ENCODE results near the gene NRP2. TPM values are rescaled to one million over a fixed set of nuclear protein-coding genes. Genes with fewer than 3 reads are reported as not detected.

The NRP2 gene
- total RNA-seq, 4 donors from 2014 or later = 35.1 to 146 (median 63.9) TPM

GRCh38 chr2:205680903-205681302 lies 1.4 kb upstream of the NRP2 start:
- Histone ChIP-seq H3K36me3 (no peaks in the 10 kb centered on the region), H3K9me3 (no peaks in the 10 kb centered on the region), H3K4me3 (no peak overlapping the region), H3K4me1 (peaks cover 0 to 28% (median 8%) of the 10 kb centered on the region in 4 donors), H3K27ac (peak overlapping the region in 2 of 4 donors; percentile 12 to 95), H3K27me3 (peaks cover 46% of the 10 kb centered on the region)
- no peak for TF ChIP-seq CTCF (IDR thresholded peaks at IDR 0.05)
- no peak for TF ChIP-seq POLR2A (IDR thresholded peaks at IDR 0.05)
- TF ChIP-seq EP300 (IDR thresholded peaks at IDR 0.05; ENCODE audit: low read depth) = no peak
- TF ChIP-seq POLR2AphosphoS5 (IDR thresholded peaks at IDR 0.05) = no peak
- in situ Hi-C loops (cut with MboI; ENCODE audit: low pct_ligation_motif_present in 1 of 4, low pct_unique_long_range_greater_than_20kb in 1 of 4, low sequenced_read_pairs in 3 of 4) (no loop called here), intact Hi-C loops (cut with DNase I; ENCODE audit: low total_unique reads) (loop anchor here (10.0 kb wide), 2 partner anchors 54 to 84 kb away; no protein-coding TSS in a partner anchor)
- WGBS, 2 donors (ENCODE audit: low coverage in 1 of 2) = 67 to 100% methylated on average over 2 to 4 of the region's 4 CpGs
- DNase-seq = no peak

GRCh38 chr2:205681401-205682238 lies 681 bp upstream of the NRP2 start:
- TF ChIP-seq POLR2A (IDR thresholded peaks at IDR 0.05) (no peak), EP300 (IDR thresholded peaks at IDR 0.05; ENCODE audit: low read depth) (no peak), POLR2AphosphoS5 (IDR thresholded peaks at IDR 0.05) (no peak), CTCF (IDR thresholded peaks at IDR 0.05) (no peak)
- no peak for DNase-seq
- peak overlapping the region; percentile 82 to 95 (median 88) for H3K27ac ChIP-seq
- peaks cover 53% of the 10 kb centered on the region for H3K27me3 ChIP-seq
- H3K36me3 ChIP-seq = no peaks in the 10 kb centered on the region
- H3K4me3 ChIP-seq = peak overlapping the region; percentile 57 to 73 (median 58)
- H3K4me1 ChIP-seq = peaks cover 0 to 35% (median 9%) of the 10 kb centered on the region in 4 donors
- intact Hi-C loops (cut with DNase I; ENCODE audit: low total_unique reads) = loop anchor here (10.0 kb wide), 2 partner anchors 53 to 83 kb away; no protein-coding TSS in a partner anchor
- in situ Hi-C loops (cut with MboI; ENCODE audit: low pct_ligation_motif_present in 1 of 4, low pct_unique_long_range_greater_than_20kb in 1 of 4, low sequenced_read_pairs in 3 of 4) = no loop called here
- WGBS, 2 donors (ENCODE audit: low coverage in 1 of 2) = 9 to 27% methylated on average over 9 to 39 of the region's 49 CpGs
- H3K9me3 ChIP-seq = no peaks in the 10 kb centered on the region

- H3K4me3 ChIP-seq = peak overlapping the region; percentile 57 to 73 (median 58)
- no peaks in the 10 kb centered on the region for H3K9me3 ChIP-seq
- 9 to 14% methylated on average over 8 to 10 of the region's 10 CpGs for WGBS, 2 donors (ENCODE audit: low coverage in 1 of 2)
- H3K4me1 ChIP-seq = peaks cover 0 to 49% (median 9%) of the 10 kb centered on the region in 4 donors
- H3K27ac ChIP-seq = peak overlapping the region; percentile 82 to 95 (median 88)
- intact Hi-C loops (cut with DNase I; ENCODE audit: low total_unique reads) (loop anchor here (10.0 kb wide), 2 partner anchors 52 to 82 kb away; no protein-coding TSS in a partner anchor), in situ Hi-C loops (cut with MboI; ENCODE audit: low pct_ligation_motif_present in 1 of 4, low pct_unique_long_range_greater_than_20kb in 1 of 4, low sequenced_read_pairs in 3 of 4) (no loop called here)
- no peak for TF ChIP-seq POLR2AphosphoS5 (IDR thresholded peaks at IDR 0.05)
- TF ChIP-seq EP300 (IDR thresholded peaks at IDR 0.05; ENCODE audit: low read depth) = no peak
- no peak for TF ChIP-seq POLR2A (IDR thresholded peaks at IDR 0.05)
- TF ChIP-seq CTCF (IDR thresholded peaks at IDR 0.05) = no peak
- H3K36me3 ChIP-seq = no peaks in the 10 kb centered on the region
- no peak for DNase-seq
- H3K27me3 ChIP-seq = peaks cover 62% of the 10 kb centered on the region
Observed at GRCh38 chr2:205682971-205683501, 735 bp downstream of the NRP2 start.

Measured in transverse colon (tissue), 4 donors.